CD14-positive monocyte (primary cell): ENCODE measurements around the gene MRPL51. TPM values are rescaled to one million over a fixed set of nuclear protein-coding genes. Genes with fewer than 3 reads are reported as not detected.
"Not testable (repeated sequence)": the region's sequence is repeated elsewhere in the genome, so short reads cannot be mapped to it uniquely, and the experiment has no call there.

Source experiments
- DNase-seq, 3 donors: peaks; one replicate each; pipeline ENCODE4 v3.0.0-alpha.2; 2011 to 2022
- H2AFZ ChIP-seq: 2 replicates; pipeline ENCODE4 v1.6.0; 2012; ENCODE audit warnings: mild to moderate bottlenecking, low read depth, low read length, inconsistent platforms; ENCODE audit not compliant: insufficient read depth, poor library complexity, severe bottlenecking
- H3K27ac ChIP-seq, 2 donors: 1 replicate in 1 of 2; 2 replicates in 1 of 2; pipeline ENCODE4 v1.5.1; 2012 to 2013; ENCODE audit warnings: low read length in 2 of 2, control low read depth in 1 of 2, inconsistent platforms in 1 of 2, low read depth in 1 of 2, mild to moderate bottlenecking in 1 of 2
- H3K27me3 ChIP-seq, 2 donors: one replicate each; pipeline versions ENCODE4 v1.6.0 to v1.6.1; 2011 to 2013; ENCODE audit warnings: low read length in 2 of 2; ENCODE audit not compliant: control insufficient read depth in 2 of 2, insufficient read depth in 2 of 2
- H3K36me3 ChIP-seq, 2 donors: replicated peaks in 1 of 2; 1 replicate in 1 of 2; 2 replicates in 1 of 2; pipeline versions ENCODE4 v1.5.1 to v1.6.1; 2012 to 2013; ENCODE audit warnings: low read length in 2 of 2, control low read depth in 1 of 2, inconsistent platforms in 1 of 2, mild to moderate bottlenecking in 1 of 2; ENCODE audit not compliant: insufficient read depth in 2 of 2, control insufficient read depth in 1 of 2
- H3K4me1 ChIP-seq, 2 donors: 1 replicate in 1 of 2; 2 replicates in 1 of 2; pipeline versions ENCODE4 v1.5.1 to v1.6.1; 2012 to 2013; ENCODE audit warnings: low read length in 2 of 2, control low read depth in 1 of 2, inconsistent platforms in 1 of 2, mild to moderate bottlenecking in 1 of 2, moderate library complexity in 1 of 2; ENCODE audit not compliant: insufficient read depth in 2 of 2, control insufficient read depth in 1 of 2
- H3K4me2 ChIP-seq: replicated peaks from 2 replicates; pipeline ENCODE3; 2012; ENCODE audit warnings: low read length, moderate library complexity, mild to moderate bottlenecking; ENCODE audit not compliant: poor library complexity, severe bottlenecking; ENCODE audit errors: extremely low read depth
- H3K4me3 ChIP-seq, 3 experiments: fragments of 200-600 bp in 1 of 3; sonication (generic) in 1 of 3; replicated peaks in 1 of 3; 1 replicate in 2 of 3; 2 replicates in 1 of 3; pipeline ENCODE4 v1.5.1; 2011 to 2013; ENCODE audit warnings: low read length in 3 of 3, mild to moderate bottlenecking in 3 of 3, control low read depth in 2 of 3, low read depth in 2 of 3, inconsistent platforms in 1 of 3, moderate library complexity in 1 of 3
- H3K79me2 ChIP-seq: 2 replicates; pipeline ENCODE4 v1.6.0; 2012; ENCODE audit warnings: mild to moderate bottlenecking, control low read depth, inconsistent platforms, low read length, moderate library complexity; ENCODE audit not compliant: insufficient read depth
- H3K9ac ChIP-seq: 2 replicates; pipeline ENCODE4 v1.6.0; 2017; ENCODE audit warnings: low read length, mild to moderate bottlenecking; ENCODE audit not compliant: insufficient read depth, poor library complexity, severe bottlenecking
- H3K9me3 ChIP-seq, 2 donors: replicated peaks in 1 of 2; 1 replicate in 1 of 2; 2 replicates in 1 of 2; pipeline versions ENCODE4 v1.5.1 to v1.6.1; 2012 to 2013; ENCODE audit warnings: low read length in 2 of 2, control low read depth in 1 of 2; ENCODE audit not compliant: control insufficient read depth in 1 of 2, insufficient read depth in 1 of 2
- H4K20me1 ChIP-seq: 2 replicates; pipeline ENCODE4 v1.6.0; 2012; ENCODE audit warnings: mild to moderate bottlenecking, low read length, control low read depth, moderate library complexity; ENCODE audit not compliant: insufficient read depth
- H3K27ac Mint-ChIP-seq, 7 donors: one replicate each; pipeline ENCODE4 v1.8.0; 2020; ENCODE audit warnings: mild to moderate bottlenecking in 7 of 7, mixed read lengths in 7 of 7, moderate library complexity in 6 of 7, inconsistent platforms in 2 of 7
- H3K27me3 Mint-ChIP-seq, 3 donors: one replicate each; pipeline ENCODE4 v1.8.0; 2021 to 2022; ENCODE audit warnings: low read depth in 3 of 3, mild to moderate bottlenecking in 3 of 3, mixed read lengths in 3 of 3, moderate library complexity in 3 of 3, inconsistent platforms in 1 of 3
- H3K36me3 Mint-ChIP-seq, 2 donors: one replicate each; pipeline ENCODE4 v1.8.0; 2020; ENCODE audit warnings: mixed read lengths in 2 of 2, inconsistent platforms in 1 of 2, mild to moderate bottlenecking in 1 of 2
- H3K4me1 Mint-ChIP-seq: one replicate; pipeline ENCODE4 v1.8.0; 2020; ENCODE audit warnings: mild to moderate bottlenecking, mixed read lengths
- H3K4me3 Mint-ChIP-seq, 2 donors: one replicate each; pipeline ENCODE4 v1.8.0; 2020; ENCODE audit warnings: mild to moderate bottlenecking in 2 of 2, mixed read lengths in 2 of 2, moderate library complexity in 1 of 2
- H3K9me3 Mint-ChIP-seq, 7 donors: one replicate each; pipeline ENCODE4 v1.8.0; 2020 to 2022; ENCODE audit warnings: mixed read lengths in 7 of 7, mild to moderate bottlenecking in 6 of 7, moderate library complexity in 6 of 7, inconsistent platforms in 2 of 7
- CTCF ChIP-seq: fragments of 200-600 bp; IDR thresholded peaks from one replicate; pipeline ENCODE4 v1.8.0; 2022; ENCODE audit warnings: antibody characterized with exemption, mild to moderate bottlenecking
- WGBS: methylation state at CpG from one replicate; pipeline ENCODE4 v1.1.5; 2013; ENCODE audit warnings: missing lambda C conversion rate; ENCODE audit not compliant: insufficient coverage; 5-methylcytosine and 5-hydroxymethylcytosine counted together
- intact Hi-C, 2 donors: fragments of 100-400 bp; cut with micrococcal nuclease; formaldehyde crosslinking; loops; one replicate each; pipeline versions ENCODE4 v1.15.0 to v1.15.1; 2023
- polyA plus RNA-seq, 3 donors: library from polyadenylated mRNA; depleted of rRNA in 1 of 3; unstranded in 2 of 3; stranded (reverse) in 1 of 3; fragments of 300-500 nt in 2 of 3; fragments of >200 nt in 1 of 3; fragmentation: Illumina TruSeq in 2 of 3; gene quantifications; 1 replicate in 2 of 3; 2 replicates in 1 of 3; pipeline ENCODE4 v1.2.3, GENCODE V29; 2012 to 2021

Gene MRPL51
- polyA plus RNA-seq, 3 donors: 22.0 to 238 (median 189) TPM

GRCh38 chr12:6466751-6467150 is 26.3 kb downstream of the MRPL51 start:
- Histone ChIP-seq H3K79me2 (peaks cover 36% of the 10 kb centered on the region), H4K20me1 (peaks cover 38% of the 10 kb centered on the region), H3K4me1 (peaks cover 42 to 57% of the 10 kb centered on the region in 2 donors), H3K36me3 (peaks cover 24 to 45% of the 10 kb centered on the region in 2 donors)
- H3K4me3 Mint-ChIP-seq, H2AFZ ChIP-seq, H3K27me3 ChIP-seq, DNase-seq, H3K27me3 Mint-ChIP-seq, H3K4me2 ChIP-seq, H3K9me3 ChIP-seq, H3K9ac ChIP-seq, H3K27ac ChIP-seq, H3K9me3 Mint-ChIP-seq, H3K4me3 ChIP-seq: not testable (repeated sequence)
- peaks cover 56 to 58% of the 10 kb centered on the region in 2 donors for H3K36me3 Mint-ChIP-seq
- intact Hi-C loops: loop anchor here in 1 of 2 donors (5.0 kb wide), 1 partner anchor 144 kb away; no protein-coding TSS in a partner anchor
- peak overlapping the region in 1 of 7 donors; percentile 51 for H3K27ac Mint-ChIP-seq
- peaks cover 66% of the 10 kb centered on the region for H3K4me1 Mint-ChIP-seq
- no CpG with 5 or more reads among the region's 4 CpGs for WGBS

GRCh38 chr12:6466184-6466573 is 26.9 kb downstream of the MRPL51 start:
- peaks cover 67% of the 10 kb centered on the region for H3K4me1 Mint-ChIP-seq
- Histone ChIP-seq H2AFZ (no peak overlapping the region), H4K20me1 (peaks cover 38% of the 10 kb centered on the region), H3K4me3 (no peak overlapping the region), H3K27ac (no peak overlapping the region), H3K36me3 (peaks cover 24 to 45% of the 10 kb centered on the region in 2 donors), H3K4me1 (peaks cover 44 to 57% of the 10 kb centered on the region in 2 donors), H3K9ac (no peak overlapping the region), H3K27me3 (no peaks in the 10 kb centered on the region), H3K9me3 (no peaks in the 10 kb centered on the region), H3K4me2 (no peak overlapping the region), H3K79me2 (peaks cover 36% of the 10 kb centered on the region)
- no peaks in the 10 kb centered on the region for H3K9me3 Mint-ChIP-seq
- intact Hi-C loops: loop anchor here in 1 of 2 donors (5.0 kb wide), 1 partner anchor 144 kb away; no protein-coding TSS in a partner anchor
- no peak overlapping the region for H3K4me3 Mint-ChIP-seq
- TF ChIP-seq CTCF: no peak
- peak overlapping the region in 1 of 7 donors; percentile 63 for H3K27ac Mint-ChIP-seq
- DNase-seq: no peak
- 100% methylated on average over 1 of the region's 5 CpGs for WGBS
- H3K36me3 Mint-ChIP-seq: peaks cover 57 to 58% of the 10 kb centered on the region in 2 donors
- peaks cover 0 to 2% (median 1%) of the 10 kb centered on the region in 3 donors for H3K27me3 Mint-ChIP-seq
